GM12878 (cell line): ENCODE data around the gene MACROD2.
"Not testable (repeated sequence)": the region's sequence is repeated elsewhere in the genome, so short reads cannot be mapped to it uniquely, and the experiment has no call there.

Experiments
- CTCF ChIP-seq, 3 experiments: IDR thresholded peaks in 2 of 3; conservative IDR thresholded peaks in 1 of 3; 2 replicates each; pipeline ENCODE4 v1.5.1; 2011; ENCODE audit warnings: low read depth in 3 of 3, low read length in 3 of 3, mild to moderate bottlenecking in 3 of 3, control low read depth in 2 of 3, moderate library complexity in 2 of 3, inconsistent platforms in 1 of 3, mixed read lengths in 1 of 3; ENCODE audit not compliant: control insufficient read depth in 2 of 3, insufficient read depth in 1 of 3; ENCODE audit errors: extremely low read depth in 1 of 3
- EZH2 ChIP-seq: IDR thresholded peaks from 2 replicates; pipeline ENCODE4 v1.6.1; 2012; ENCODE audit warnings: low read depth, mild to moderate bottlenecking, control low read depth, inconsistent platforms, low read length, borderline replicate concordance; ENCODE audit not compliant: control insufficient read depth
- PML ChIP-seq: IDR thresholded peaks from 2 replicates; pipeline ENCODE4 v1.6.1; 2012; ENCODE audit warnings: low read length, inconsistent platforms
- POLR2A ChIP-seq: IDR thresholded peaks from 2 replicates; pipeline ENCODE4 v1.6.1; 2011; ENCODE audit warnings: low read depth, mild to moderate bottlenecking, low read length
- RAD21 ChIP-seq: IDR thresholded peaks from 2 replicates; pipeline ENCODE4 v1.6.1; 2011; ENCODE audit warnings: mild to moderate bottlenecking, low read depth, low read length, moderate library complexity; ENCODE audit not compliant: insufficient read depth
- SIN3A ChIP-seq: IDR thresholded peaks from 2 replicates; pipeline ENCODE4 v1.6.1; 2012; ENCODE audit warnings: low read depth, low read length, improper control_type of control experiment
- SKIL ChIP-seq: fragments of 450-650 bp; IDR thresholded peaks from 2 replicates; pipeline ENCODE4 v1.6.1; 2017; ENCODE audit warnings: mild to moderate bottlenecking, low read depth, inconsistent platforms; ENCODE audit not compliant: poor library complexity, severe bottlenecking
- SUZ12 ChIP-seq: fragments of 200-600 bp; sonication (generic); IDR thresholded peaks from one replicate; pipeline ENCODE4 v1.6.1; 2018; ENCODE audit warnings: antibody characterized with exemption, mild to moderate bottlenecking; ENCODE audit not compliant: unreplicated experiment

GRCh38 chr20:14467104-14467827 is 471.9 kb downstream of the MACROD2 start:
- TF ChIP-seq EZH2; CTCF (IDR thresholded peaks at IDR 0.05 in 2 of 3, conservative IDR thresholded peaks at IDR 0.05 in 1 of 3; ENCODE audit: control insufficient read depth in 2 of 3, extremely low read depth in 1 of 3, insufficient read depth in 1 of 3, low read depth in 3 of 3, low read length in 3 of 3); PML; RAD21; SIN3A; POLR2A; SUZ12; SKIL: not testable (repeated sequence)
